ENCODE measurements around the gene SCUBE2.

SCUBE2 gene

DNA sequence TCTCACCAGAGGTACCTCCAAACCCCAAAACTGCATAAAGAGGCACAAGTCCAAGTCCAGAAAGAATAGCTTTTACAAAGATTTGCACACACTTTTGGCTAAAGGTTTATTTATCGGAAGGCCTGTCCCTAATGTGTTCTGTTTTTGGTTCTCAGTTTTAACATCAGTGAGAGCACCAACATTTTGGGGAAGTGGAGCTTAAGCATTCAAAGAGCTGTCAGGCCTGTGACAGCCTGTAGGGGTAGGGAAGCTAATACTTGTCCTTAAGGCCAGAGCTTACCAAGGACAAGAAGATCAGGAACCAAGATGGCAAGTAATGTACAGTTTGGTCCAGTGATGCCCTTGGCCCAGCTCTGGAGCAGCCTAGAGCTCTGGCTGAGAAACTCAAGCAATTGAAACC lies 38.9 kb upstream of the SCUBE2 start:
- Histone ChIP-seq H3K27me3 (ENCODE audit: low read length) (no peaks in the 10 kb centered on the region), H3K79me2 (ENCODE audit: insufficient read depth, low read length) (no peaks in the 10 kb centered on the region), H3K9ac (ENCODE audit: low read length) (no peak overlapping the region), H3F3A (ENCODE audit: insufficient read depth) (no peaks in the 10 kb centered on the region), H4K20me1 (ENCODE audit: low read depth, low read length) (no peaks in the 10 kb centered on the region), H3K9me3 (ENCODE audit: insufficient read depth, low read length) (no peaks in the 10 kb centered on the region), H3K9me2 (replicated peaks; ENCODE audit: insufficient read depth, low read length) (no peaks in the 10 kb centered on the region), H3K4me3 (ENCODE audit: insufficient read depth, low read length, poor library complexity, severe bottlenecking) (no peak overlapping the region), H3K36me3 (ENCODE audit: low read length) (no peaks in the 10 kb centered on the region), H3K27ac (ENCODE audit: low read depth, low read length) (no peak overlapping the region), H3K4me2 (ENCODE audit: low read depth, low read length, poor library complexity, severe bottlenecking) (no peak overlapping the region), H2AFZ (ENCODE audit: low read depth, low read length, severe bottlenecking) (no peak overlapping the region)
- TF ChIP-seq, protein P1, sequence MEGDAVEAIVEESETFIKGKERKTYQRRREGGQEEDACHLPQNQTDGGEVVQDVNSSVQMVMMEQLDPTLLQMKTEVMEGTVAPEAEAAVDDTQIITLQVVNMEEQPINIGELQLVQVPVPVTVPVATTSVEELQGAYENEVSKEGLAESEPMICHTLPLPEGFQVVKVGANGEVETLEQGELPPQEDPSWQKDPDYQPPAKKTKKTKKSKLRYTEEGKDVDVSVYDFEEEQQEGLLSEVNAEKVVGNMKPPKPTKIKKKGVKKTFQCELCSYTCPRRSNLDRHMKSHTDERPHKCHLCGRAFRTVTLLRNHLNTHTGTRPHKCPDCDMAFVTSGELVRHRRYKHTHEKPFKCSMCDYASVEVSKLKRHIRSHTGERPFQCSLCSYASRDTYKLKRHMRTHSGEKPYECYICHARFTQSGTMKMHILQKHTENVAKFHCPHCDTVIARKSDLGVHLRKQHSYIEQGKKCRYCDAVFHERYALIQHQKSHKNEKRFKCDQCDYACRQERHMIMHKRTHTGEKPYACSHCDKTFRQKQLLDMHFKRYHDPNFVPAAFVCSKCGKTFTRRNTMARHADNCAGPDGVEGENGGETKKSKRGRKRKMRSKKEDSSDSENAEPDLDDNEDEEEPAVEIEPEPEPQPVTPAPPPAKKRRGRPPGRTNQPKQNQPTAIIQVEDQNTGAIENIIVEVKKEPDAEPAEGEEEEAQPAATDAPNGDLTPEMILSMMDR (IDR thresholded peaks at IDR 0.05; ENCODE audit: insufficient read depth, low read length, poor library complexity, severe bottlenecking) = no peak
- no peak for TF ChIP-seq EZH2phosphoT487 (conservative IDR thresholded peaks at IDR 0.05; ENCODE audit: low read length)

DNA sequence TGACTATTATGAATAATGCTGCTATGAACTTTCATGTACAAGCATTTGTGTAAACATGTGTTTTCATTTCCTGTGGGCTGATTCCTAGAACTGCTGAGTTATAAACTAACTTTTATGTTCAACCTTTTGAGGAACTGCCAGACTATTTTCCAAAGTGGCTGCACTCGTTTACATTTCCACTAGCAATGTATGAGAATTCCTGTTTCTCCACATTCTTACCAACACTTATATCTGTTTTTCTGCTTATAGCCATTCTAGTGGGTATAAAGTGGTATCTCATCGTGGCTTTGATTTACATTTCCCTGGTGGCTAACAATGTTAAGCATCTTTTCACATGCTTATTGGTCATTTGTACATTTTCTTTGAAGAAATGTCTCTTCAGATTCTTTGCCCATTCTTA lies 35.2 kb upstream of the SCUBE2 start:
- H3K4me3 ChIP-seq (ENCODE audit: insufficient read depth, low read length, poor library complexity, severe bottlenecking) = no peak overlapping the region
- no peaks in the 10 kb centered on the region for H3K9me3 ChIP-seq (ENCODE audit: insufficient read depth, low read length)
- no peaks in the 10 kb centered on the region for H4K20me1 ChIP-seq (ENCODE audit: low read depth, low read length)
- no peak overlapping the region for H3K9ac ChIP-seq (ENCODE audit: low read length)
- no peaks in the 10 kb centered on the region for H3K27me3 ChIP-seq (ENCODE audit: low read length)
- no peaks in the 10 kb centered on the region for H3K9me2 ChIP-seq (replicated peaks; ENCODE audit: insufficient read depth, low read length)
- no peak overlapping the region for H2AFZ ChIP-seq (ENCODE audit: low read depth, low read length, severe bottlenecking)
- H3K79me2 ChIP-seq (ENCODE audit: insufficient read depth, low read length) = no peaks in the 10 kb centered on the region
- H3K36me3 ChIP-seq (ENCODE audit: low read length) = no peaks in the 10 kb centered on the region
- no peaks in the 10 kb centered on the region for H3F3A ChIP-seq (ENCODE audit: insufficient read depth)
- H3K27ac ChIP-seq (ENCODE audit: low read depth, low read length) = no peak overlapping the region
- TF ChIP-seq, protein P1 (IDR thresholded peaks at IDR 0.05; ENCODE audit: insufficient read depth, low read length, poor library complexity, severe bottlenecking) = no peak
- no peak for TF ChIP-seq EZH2phosphoT487 (conservative IDR thresholded peaks at IDR 0.05; ENCODE audit: low read length)
- no peak overlapping the region for H3K4me2 ChIP-seq (ENCODE audit: low read depth, low read length, poor library complexity, severe bottlenecking)

DNA sequence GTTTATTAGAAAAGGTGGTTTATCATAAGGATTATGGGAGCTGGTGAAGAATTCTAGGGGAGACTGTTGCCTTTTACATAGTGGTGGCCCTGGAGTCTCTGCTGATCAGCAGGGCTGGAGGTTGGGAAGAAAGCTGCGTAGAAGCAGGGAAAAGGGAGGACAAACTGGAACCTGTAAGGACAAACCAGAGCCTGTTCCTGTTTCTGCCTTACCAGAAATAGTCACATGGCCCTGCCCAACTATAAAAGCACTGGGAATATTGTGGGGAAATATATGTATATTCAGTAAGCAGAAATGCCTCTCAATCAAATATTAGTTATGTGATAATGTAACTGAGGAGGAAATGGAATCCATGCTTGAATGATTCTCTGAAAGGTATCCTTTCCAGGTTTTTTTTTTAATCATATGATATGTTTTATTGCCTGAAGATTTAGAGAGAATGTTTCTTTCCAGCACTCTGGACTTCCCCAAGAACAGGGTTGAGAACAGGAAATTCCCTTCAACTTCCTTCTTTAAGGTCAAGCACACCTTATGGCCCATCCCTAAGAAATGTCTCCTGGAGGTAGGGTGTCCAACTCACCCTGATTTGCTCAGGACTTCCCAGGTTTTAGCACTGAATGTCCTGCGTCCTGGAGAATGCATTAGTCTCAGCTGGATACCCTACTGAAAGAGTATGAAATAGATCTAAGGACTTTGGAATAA lies 33.9 kb upstream of the SCUBE2 start:
- no peaks in the 10 kb centered on the region for H4K20me1 ChIP-seq (ENCODE audit: low read depth, low read length)
- H3K4me3 ChIP-seq (ENCODE audit: insufficient read depth, low read length, poor library complexity, severe bottlenecking) = no peak overlapping the region
- no peak overlapping the region for H3K9ac ChIP-seq (ENCODE audit: low read length)
- no peaks in the 10 kb centered on the region for H3K36me3 ChIP-seq (ENCODE audit: low read length)
- H3K27ac ChIP-seq (ENCODE audit: low read depth, low read length) = no peak overlapping the region
- H2AFZ ChIP-seq (ENCODE audit: low read depth, low read length, severe bottlenecking) = no peak overlapping the region
- H3K27me3 ChIP-seq (ENCODE audit: low read length) = no peaks in the 10 kb centered on the region
- no peak overlapping the region for H3K4me2 ChIP-seq (ENCODE audit: low read depth, low read length, poor library complexity, severe bottlenecking)
- H3F3A ChIP-seq (ENCODE audit: insufficient read depth) = no peaks in the 10 kb centered on the region
- H3K9me3 ChIP-seq (ENCODE audit: insufficient read depth, low read length) = no peaks in the 10 kb centered on the region
- no peaks in the 10 kb centered on the region for H3K9me2 ChIP-seq (replicated peaks; ENCODE audit: insufficient read depth, low read length)
- H3K79me2 ChIP-seq (ENCODE audit: insufficient read depth, low read length) = no peaks in the 10 kb centered on the region
- no peak for TF ChIP-seq EZH2phosphoT487 (conservative IDR thresholded peaks at IDR 0.05; ENCODE audit: low read length)
- TF ChIP-seq, protein P1 (IDR thresholded peaks at IDR 0.05; ENCODE audit: insufficient read depth, low read length, poor library complexity, severe bottlenecking) = no peak
